Stomach (tissue), 9 donors: ENCODE results near the gene PSEN2. TPM values are rescaled to one million over a fixed set of nuclear protein-coding genes. Genes with fewer than 3 reads are reported as not detected.

Source experiments
- DNase-seq, 2 donors: peaks; one replicate each; pipeline versions ENCODE4 v3.0.0 to v3.0.0-alpha.2; 2013 to 2019
- H3K27ac ChIP-seq, 5 donors: fragments of 200-600 bp in 4 of 5; sonication (generic) in 4 of 5; one replicate each; pipeline ENCODE4 v1.5.1; 2013 to 2019; ENCODE audit warnings: mild to moderate bottlenecking in 1 of 5, moderate library complexity in 1 of 5
- H3K27me3 ChIP-seq, 3 donors: fragments of 200-600 bp; sonication (generic); one replicate each; pipeline ENCODE4 v1.5.1; 2017 to 2019; ENCODE audit warnings: mixed run types in 1 of 3
- H3K36me3 ChIP-seq, 4 donors: fragments of 200-600 bp; sonication (generic); 1 replicate in 3 of 4; 2 replicates in 1 of 4; pipeline ENCODE4 v1.5.1; 2016 to 2019
- H3K4me1 ChIP-seq, 4 donors: fragments of 200-600 bp; sonication (generic); one replicate each; pipeline ENCODE4 v1.5.1; 2016 to 2019
- H3K4me3 ChIP-seq, 4 donors: fragments of 200-600 bp; sonication (generic) in 3 of 4; one replicate each; pipeline ENCODE4 v1.5.1; 2016 to 2019; ENCODE audit warnings: mild to moderate bottlenecking in 1 of 4
- H3K9me3 ChIP-seq, 4 donors: fragments of 200-600 bp; sonication (generic); one replicate each; pipeline ENCODE4 v1.5.1; 2016 to 2019
- CTCF ChIP-seq, 7 experiments: fragments of 450-650 bp in 4 of 7; fragments of 200-600 bp in 3 of 7; sonication (generic) in 3 of 7; IDR thresholded peaks; one replicate each; pipeline ENCODE4 v1.5.1; 2016 to 2019; ENCODE audit warnings: antibody characterized with exemption in 7 of 7, control low read depth in 2 of 7, mild to moderate bottlenecking in 1 of 7
- EP300 ChIP-seq: sonication (generic); formaldehyde crosslinking; IDR thresholded peaks from one replicate; pipeline ENCODE4 v1.6.1; 2017; ENCODE audit warnings: antibody characterized with exemption
- POLR2A ChIP-seq, 4 donors: fragments of 450-650 bp; IDR thresholded peaks; one replicate each; pipeline ENCODE4 v1.6.1; 2016; ENCODE audit warnings: antibody characterized with exemption in 4 of 4, control low read depth in 2 of 4, mild to moderate bottlenecking in 1 of 4, moderate library complexity in 1 of 4
- POLR2AphosphoS5 ChIP-seq, 3 donors: sonication (generic); formaldehyde crosslinking; IDR thresholded peaks; one replicate each; pipeline ENCODE4 v1.6.1; 2016; ENCODE audit warnings: antibody characterized with exemption in 3 of 3
- WGBS, 5 donors: extraction: QIAGEN DNeasy Blood & Tissue Kit in 3 of 5; methylation state at CpG; one replicate each; pipeline versions ENCODE4 v1.1.5 to v1.1.7; 2013 to 2018; 5-methylcytosine and 5-hydroxymethylcytosine counted together
- intact Hi-C: fragments of 100-400 bp; cut with DNase I; formaldehyde crosslinking; loops from one replicate; pipeline ENCODE4 v1.15.1; 2023; ENCODE audit warnings: low total_unique reads
- polyA plus RNA-seq, 3 donors: library from polyadenylated mRNA; stranded (reverse); fragments of 200-250 nt; gene quantifications; one replicate each; pipeline ENCODE4 v1.2.3, GENCODE V29; 2013
- total RNA-seq, 5 donors: library from RNA; depleted of rRNA; stranded (reverse); fragments of >200 nt; gene quantifications; one replicate each; pipeline versions ENCODE4 v1.1.0 to v1.2.3, GENCODE V29; 2014 to 2016
- donor health status: healthy with polysubstance abuse.
- donor health status: Bipolar disorder and iron deficiency.
- donor health status: healthy.

The PSEN2 gene
- total and polyA plus RNA-seq, 8 donors, result 2.7 to 36.2 (median 14.7) TPM

DNA sequence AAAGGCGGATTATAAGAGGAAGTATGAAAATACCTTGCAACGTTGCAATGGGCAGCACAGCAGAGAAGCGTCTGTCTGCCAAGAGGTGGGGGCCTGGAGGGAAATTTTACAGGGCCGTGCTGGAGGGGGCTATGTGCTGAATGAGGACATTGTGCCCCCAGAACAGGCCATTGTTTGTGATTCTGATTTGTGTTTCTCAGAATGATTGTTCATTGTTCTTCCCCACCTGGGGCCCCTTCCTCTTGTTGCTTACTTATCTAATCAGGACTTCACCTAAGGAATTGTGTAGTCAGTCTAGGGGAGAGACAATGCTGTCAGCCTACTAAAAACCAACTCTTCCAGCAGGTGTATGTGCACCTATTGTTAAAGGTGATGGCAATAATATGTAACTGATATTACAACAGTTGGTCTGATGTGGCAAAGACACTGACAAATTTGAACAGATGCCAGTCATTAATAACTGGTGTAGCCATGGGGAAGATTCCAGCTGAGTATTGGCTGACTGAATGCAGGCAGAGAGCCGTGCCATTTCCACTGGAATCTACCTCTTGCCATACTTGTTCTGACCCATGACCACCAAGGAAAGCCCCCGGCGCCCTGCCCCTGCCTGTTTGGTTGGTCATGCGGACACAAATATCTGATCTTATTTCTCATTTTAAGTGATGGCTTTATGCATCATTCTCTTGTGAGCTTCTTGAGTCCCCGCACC is 45.2 kb upstream of the PSEN2 start:
- Histone ChIP-seq H3K4me3 (no peak overlapping the region), H3K27ac (peak overlapping the region in 1 of 5 donors; percentile 93), H3K36me3 (no peaks in the 10 kb centered on the region), H3K27me3 (no peaks in the 10 kb centered on the region), H3K9me3 (no peaks in the 10 kb centered on the region), H3K4me1 (peaks cover 9 to 45% (median 18%) of the 10 kb centered on the region in 4 donors)
- no peak for TF ChIP-seq POLR2A (IDR thresholded peaks at IDR 0.05)
- no peak for TF ChIP-seq POLR2AphosphoS5 (IDR thresholded peaks at IDR 0.05)
- no peak for TF ChIP-seq CTCF (IDR thresholded peaks at IDR 0.05)
- intact Hi-C loops, result loop anchor here (5.0 to 10.0 kb wide), 2 partner anchors 90 to 193 kb away; partner anchors contain the start of gene ITPKB
- 70 to 81% (median 75%) methylated on average over 9 of the region's 9 CpGs for WGBS, 5 donors
- no peak for DNase-seq

- no peak for DNase-seq
- Histone ChIP-seq H3K27me3 (no peaks in the 10 kb centered on the region), H3K9me3 (no peaks in the 10 kb centered on the region), H3K4me3 (no peak overlapping the region), H3K4me1 (peaks cover 9 to 40% (median 18%) of the 10 kb centered on the region in 4 donors), H3K27ac (peak overlapping the region in 1 of 5 donors; percentile 93), H3K36me3 (no peaks in the 10 kb centered on the region)
- 90 to 98% (median 94%) methylated on average over 3 of the region's 3 CpGs for WGBS, 5 donors
- intact Hi-C loops, result loop anchor here (5.0 to 10.0 kb wide), 2 partner anchors 91 to 193 kb away; partner anchors contain the start of gene ITPKB
- TF ChIP-seq CTCF (IDR thresholded peaks at IDR 0.05) (no peak), POLR2AphosphoS5 (IDR thresholded peaks at IDR 0.05) (no peak), POLR2A (IDR thresholded peaks at IDR 0.05) (no peak), EP300 (no peak)
Measured at GRCh38 chr1:226825746-226826100, 44.7 kb upstream of the PSEN2 start.

- H3K27ac ChIP-seq, result peak overlapping the region in 4 of 5 donors; percentile 80 to 93 (median 80)
- no peaks in the 10 kb centered on the region for H3K27me3 ChIP-seq
- no peaks in the 10 kb centered on the region for H3K36me3 ChIP-seq
- H3K9me3 ChIP-seq, result no peaks in the 10 kb centered on the region
- no peak overlapping the region for H3K4me3 ChIP-seq
- WGBS, 5 donors, result 90 to 96% (median 93%) methylated on average over 19 of the region's 19 CpGs
- no peak for DNase-seq
- intact Hi-C loops, result loop anchor here (5.0 to 10.0 kb wide), 2 partner anchors 92 to 194 kb away; partner anchors contain the start of gene ITPKB
- peaks cover 6 to 33% (median 17%) of the 10 kb centered on the region in 4 donors for H3K4me1 ChIP-seq
- TF ChIP-seq POLR2AphosphoS5 (IDR thresholded peaks at IDR 0.05) (no peak), EP300 (no peak), POLR2A (IDR thresholded peaks at IDR 0.05) (no peak), CTCF (IDR thresholded peaks at IDR 0.05) (no peak)
Measured at GRCh38 chr1:226826479-226827261, 43.7 kb upstream of the PSEN2 start.

GRCh38 chr1:226827458-226827857 is 43.0 kb upstream of the PSEN2 start:
- peak overlapping the region in 4 of 5 donors; percentile 80 to 86 (median 80) for H3K27ac ChIP-seq
- TF ChIP-seq POLR2AphosphoS5 (IDR thresholded peaks at IDR 0.05) (peak in 1 of 3 donors; percentile 2), POLR2A (IDR thresholded peaks at IDR 0.05) (no peak), EP300 (no peak), CTCF (IDR thresholded peaks at IDR 0.05) (no peak)
- DNase-seq, result peak; percentile 27 to 65
- H3K9me3 ChIP-seq, result no peaks in the 10 kb centered on the region
- no peaks in the 10 kb centered on the region for H3K36me3 ChIP-seq
- no peaks in the 10 kb centered on the region for H3K27me3 ChIP-seq
- H3K4me3 ChIP-seq, result no peak overlapping the region
- intact Hi-C loops, result loop anchor here (5.0 to 10.0 kb wide), 2 partner anchors 93 to 195 kb away; partner anchors contain the start of gene ITPKB
- peaks cover 6 to 25% (median 14%) of the 10 kb centered on the region in 4 donors for H3K4me1 ChIP-seq
- 53 to 66% (median 58%) methylated on average over 11 of the region's 11 CpGs for WGBS, 5 donors
